GM12875 (cell line): ENCODE data around the gene ARHGDIB.

ENCODE experiments used
- H3K4me3 ChIP-seq: one replicate; pipeline ENCODE4 v1.5.1; 2011; ENCODE audit warnings: low read depth, low read length, control low read depth
- TF ChIP-seq, protein P1 (sequence below): IDR thresholded peaks from 2 replicates; pipeline ENCODE4 v1.5.1; 2011; ENCODE audit warnings: low read depth, mild to moderate bottlenecking, control low read depth, inconsistent platforms, low read length, moderate library complexity, borderline replicate concordance; ENCODE audit not compliant: insufficient read depth

The ARHGDIB gene

GRCh38 chr12:14974633-14975032 is 13.2 kb upstream of the ARHGDIB start:
- TF ChIP-seq, protein P1, sequence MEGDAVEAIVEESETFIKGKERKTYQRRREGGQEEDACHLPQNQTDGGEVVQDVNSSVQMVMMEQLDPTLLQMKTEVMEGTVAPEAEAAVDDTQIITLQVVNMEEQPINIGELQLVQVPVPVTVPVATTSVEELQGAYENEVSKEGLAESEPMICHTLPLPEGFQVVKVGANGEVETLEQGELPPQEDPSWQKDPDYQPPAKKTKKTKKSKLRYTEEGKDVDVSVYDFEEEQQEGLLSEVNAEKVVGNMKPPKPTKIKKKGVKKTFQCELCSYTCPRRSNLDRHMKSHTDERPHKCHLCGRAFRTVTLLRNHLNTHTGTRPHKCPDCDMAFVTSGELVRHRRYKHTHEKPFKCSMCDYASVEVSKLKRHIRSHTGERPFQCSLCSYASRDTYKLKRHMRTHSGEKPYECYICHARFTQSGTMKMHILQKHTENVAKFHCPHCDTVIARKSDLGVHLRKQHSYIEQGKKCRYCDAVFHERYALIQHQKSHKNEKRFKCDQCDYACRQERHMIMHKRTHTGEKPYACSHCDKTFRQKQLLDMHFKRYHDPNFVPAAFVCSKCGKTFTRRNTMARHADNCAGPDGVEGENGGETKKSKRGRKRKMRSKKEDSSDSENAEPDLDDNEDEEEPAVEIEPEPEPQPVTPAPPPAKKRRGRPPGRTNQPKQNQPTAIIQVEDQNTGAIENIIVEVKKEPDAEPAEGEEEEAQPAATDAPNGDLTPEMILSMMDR, result no peak
- no peak overlapping the region for H3K4me3 ChIP-seq

- no peak within 1 kb of the TSS for H3K4me3 ChIP-seq
- TF ChIP-seq, protein P1, result no peak
Observed at GRCh38 chr12:14972816-14973215, 11.4 kb upstream of the ARHGDIB start, which contains the start of gene PDE6H. Gene PDE6H, plus strand, starts transcription at chr12:14973042. Its CDS starts 4,971 bp downstream, at chr12:14978013.

- no peak overlapping the region for H3K4me3 ChIP-seq
- TF ChIP-seq, protein P1, result no peak
Observed at GRCh38 chr12:14970473-14970872, 9.1 kb upstream of the ARHGDIB start.

DNA sequence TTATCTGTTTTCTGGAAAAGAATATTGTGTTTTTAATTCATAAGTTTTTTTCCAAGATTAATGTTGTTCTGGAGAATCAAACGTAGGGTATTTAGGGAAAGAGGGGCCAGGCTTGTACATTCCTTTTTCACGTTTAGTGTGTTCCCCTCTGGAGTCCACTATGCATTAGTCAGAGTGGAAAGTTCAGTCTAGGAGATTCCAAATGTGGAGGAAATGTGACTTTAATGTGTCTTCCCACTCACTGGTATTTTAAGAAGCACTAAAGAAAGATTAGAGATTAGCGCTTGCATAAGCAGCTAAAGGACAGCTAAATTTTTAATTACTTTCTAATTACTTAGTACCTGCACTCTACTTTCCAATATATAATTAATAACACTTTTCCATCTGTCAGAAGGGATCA is 7.1 kb upstream of the ARHGDIB start:
- TF ChIP-seq, protein P1, result no peak
- no peak overlapping the region for H3K4me3 ChIP-seq

DNA sequence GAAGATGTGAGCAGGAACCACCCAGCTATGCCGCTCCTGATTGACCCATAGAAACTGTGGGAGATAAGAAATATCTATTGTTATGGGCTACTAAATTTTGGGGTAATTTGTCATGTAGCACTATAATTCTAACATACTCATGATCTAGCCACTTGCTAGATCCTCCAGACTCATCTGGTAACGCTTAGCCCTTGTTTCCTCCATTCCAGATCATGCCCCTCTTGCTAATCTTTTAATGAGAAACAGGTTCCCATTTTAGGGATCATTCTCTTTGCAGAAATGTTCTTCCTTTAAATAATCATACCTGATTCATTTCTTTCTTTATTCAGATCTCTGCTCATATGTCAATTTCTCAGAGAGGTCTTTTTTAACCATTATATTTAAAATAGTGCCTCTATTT is 3.8 kb upstream of the ARHGDIB start:
- H3K4me3 ChIP-seq, result no peak overlapping the region
- TF ChIP-seq, protein P1, result no peak

- TF ChIP-seq, protein P1, result no peak
- H3K4me3 ChIP-seq, result no peak overlapping the region
Observed at GRCh38 chr12:14964406-14964805, 3.0 kb upstream of the ARHGDIB start.

DNA sequence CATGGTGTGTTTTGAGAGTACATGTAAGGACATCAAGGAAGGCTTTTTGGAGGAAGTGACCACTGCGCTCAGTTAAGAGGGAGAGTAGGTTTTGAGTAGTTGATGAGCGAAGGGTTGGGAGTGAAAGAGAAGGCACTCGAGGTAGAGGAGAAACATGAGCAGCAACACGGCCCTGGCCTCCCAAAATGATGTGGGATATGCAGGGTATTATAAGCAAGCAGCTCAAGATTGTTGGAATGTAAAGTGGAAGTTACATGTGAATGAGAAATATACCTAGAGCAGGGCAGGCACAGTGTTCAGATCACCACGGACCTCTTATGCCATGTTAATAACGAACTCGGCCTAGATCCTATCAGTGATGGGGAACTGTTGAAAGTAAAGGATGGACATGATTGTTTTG is 2.1 kb upstream of the ARHGDIB start:
- TF ChIP-seq, protein P1, result no peak
- H3K4me3 ChIP-seq, result no peak overlapping the region
